ENCODE results near the gene SPEG. TPM values are rescaled to one million over a fixed set of nuclear protein-coding genes. Genes with fewer than 3 reads are reported as not detected.

The SPEG gene
- total RNA-seq: 7.5 and 9.0 TPM in 2 replicates

DNA sequence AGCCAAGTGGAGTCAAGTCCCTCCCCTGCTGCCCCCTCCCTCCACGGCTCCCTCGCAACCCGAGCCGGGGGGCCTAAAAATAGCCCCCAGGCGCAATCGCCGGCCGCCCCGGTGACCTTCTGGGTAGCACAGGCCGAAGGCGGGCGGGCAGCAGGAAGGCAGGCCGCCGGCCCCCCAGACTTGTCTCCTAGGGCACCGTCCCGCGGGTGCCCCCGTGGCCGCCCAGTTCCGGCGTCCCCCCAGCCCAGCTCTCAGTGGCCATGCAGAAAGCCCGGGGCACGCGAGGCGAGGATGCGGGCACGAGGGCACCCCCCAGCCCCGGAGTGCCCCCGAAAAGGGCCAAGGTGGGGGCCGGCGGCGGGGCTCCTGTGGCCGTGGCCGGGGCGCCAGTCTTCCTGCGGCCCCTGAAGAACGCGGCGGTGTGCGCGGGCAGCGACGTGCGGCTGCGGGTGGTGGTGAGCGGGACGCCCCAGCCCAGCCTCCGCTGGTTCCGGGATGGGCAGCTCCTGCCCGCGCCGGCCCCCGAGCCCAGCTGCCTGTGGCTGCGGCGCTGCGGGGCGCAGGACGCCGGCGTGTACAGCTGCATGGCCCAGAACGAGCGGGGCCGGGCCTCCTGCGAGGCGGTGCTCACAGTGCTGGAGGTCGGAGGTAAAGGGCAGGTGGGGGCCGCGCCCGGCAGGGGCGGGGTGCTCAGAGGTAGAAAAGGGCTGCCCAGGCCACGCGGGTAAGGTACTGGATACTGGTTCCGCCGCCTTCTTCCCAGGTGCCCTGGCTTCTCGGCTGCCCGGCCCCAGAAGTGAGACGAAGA is at the start of gene SPEG:
TSS of gene SPEG (plus strand) at position 126 of the 808 bp plus-strand sequence. CDS start at position 261, 135 bp downstream.

DNA sequence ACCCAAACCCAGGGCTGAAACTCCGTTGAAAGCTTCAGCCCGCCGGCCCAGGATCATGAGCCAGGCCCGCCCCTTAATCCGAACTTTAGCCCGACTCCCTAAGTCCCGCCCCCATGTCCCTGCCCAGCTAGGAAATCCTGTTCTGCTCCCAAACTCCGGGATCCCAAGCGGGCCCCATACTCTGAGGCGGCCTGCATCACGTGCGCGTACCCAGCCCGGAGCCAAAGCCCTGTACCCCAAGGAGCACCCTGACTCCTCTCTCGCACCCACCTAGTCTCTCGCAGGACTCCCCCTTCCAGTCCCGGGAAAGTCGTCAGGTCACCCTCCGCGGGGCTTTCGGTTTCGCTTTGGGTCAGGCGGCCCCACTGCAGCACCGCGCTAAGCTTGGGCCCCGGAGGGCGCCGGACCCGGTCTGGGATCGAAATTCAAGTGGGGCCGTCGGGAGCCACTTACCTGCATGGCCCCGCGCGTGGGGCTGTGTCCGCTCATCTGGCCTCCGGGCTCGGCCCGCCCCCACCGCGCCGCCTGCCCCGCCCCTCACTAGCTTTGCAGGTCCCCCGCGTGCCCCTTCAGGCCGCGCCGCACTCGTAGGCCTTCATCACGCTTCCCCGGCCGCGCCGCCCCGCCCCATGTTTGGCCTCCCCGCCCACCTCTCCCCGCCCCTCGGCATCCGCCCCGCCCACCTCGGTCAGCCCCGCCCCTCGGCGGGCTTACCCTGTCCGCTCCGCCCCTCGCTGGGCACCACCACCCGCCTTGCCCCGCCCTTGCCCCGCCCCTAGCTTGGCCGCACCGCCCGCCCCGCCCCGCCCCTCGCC is 47.1 kb upstream of the SPEG start, which contains the start of gene DNPEP:
TSS of gene DNPEP (minus strand) at position 607 of the 815 bp plus-strand sequence. CDS start at position 489, 118 bp downstream.

GRCh38 chr2:219418155-219419011 is 16.3 kb upstream of the SPEG start, which contains the start of gene DES:
Gene DES (plus strand): TSS chr2:219418377. CDS start chr2:219418463, 86 bp downstream.

DNA sequence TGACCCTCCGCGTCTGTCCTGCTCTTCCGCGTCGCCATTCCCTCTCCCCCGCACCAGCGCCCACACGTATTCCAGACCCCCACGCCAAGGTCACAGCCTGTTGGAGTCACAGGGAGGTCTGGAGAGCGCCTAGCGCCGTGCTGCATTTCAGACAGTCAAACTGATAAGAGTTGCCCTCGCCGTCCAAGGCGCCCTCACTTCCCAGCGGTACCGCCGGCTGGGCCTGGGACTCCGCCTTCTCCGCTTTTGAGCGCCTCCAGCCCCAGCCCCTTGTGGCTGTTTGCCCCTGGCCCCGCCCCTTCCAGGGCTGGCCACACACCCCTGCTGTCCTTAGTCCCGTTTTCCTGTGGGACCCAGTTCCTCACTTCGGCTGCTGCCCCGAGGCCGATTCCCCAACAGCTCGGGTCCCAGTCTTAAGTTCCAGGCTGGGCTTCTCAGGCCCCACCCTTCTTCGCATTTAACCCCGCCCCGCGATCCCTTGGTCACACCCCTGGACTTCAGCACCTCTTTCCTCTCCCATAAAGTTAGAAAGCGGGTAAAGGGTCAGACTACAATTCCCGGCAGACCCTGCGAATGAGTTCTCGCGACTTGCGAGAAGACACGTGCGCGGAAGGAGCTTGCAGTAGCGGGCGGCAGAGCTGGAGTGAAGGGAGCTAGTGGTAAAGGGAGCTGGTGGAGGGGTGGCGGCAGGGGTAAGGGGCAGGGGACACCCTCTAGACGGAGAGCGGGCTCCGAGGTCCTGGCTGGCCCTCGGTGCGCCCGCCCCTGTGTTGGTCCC is 63.8 kb downstream of the SPEG start, which contains the start of gene GMPPA:
TSS of gene GMPPA (plus strand) at position 612 of the 778 bp plus-strand sequence. CDS start 1,085 bp downstream, outside the sequence.

DNA sequence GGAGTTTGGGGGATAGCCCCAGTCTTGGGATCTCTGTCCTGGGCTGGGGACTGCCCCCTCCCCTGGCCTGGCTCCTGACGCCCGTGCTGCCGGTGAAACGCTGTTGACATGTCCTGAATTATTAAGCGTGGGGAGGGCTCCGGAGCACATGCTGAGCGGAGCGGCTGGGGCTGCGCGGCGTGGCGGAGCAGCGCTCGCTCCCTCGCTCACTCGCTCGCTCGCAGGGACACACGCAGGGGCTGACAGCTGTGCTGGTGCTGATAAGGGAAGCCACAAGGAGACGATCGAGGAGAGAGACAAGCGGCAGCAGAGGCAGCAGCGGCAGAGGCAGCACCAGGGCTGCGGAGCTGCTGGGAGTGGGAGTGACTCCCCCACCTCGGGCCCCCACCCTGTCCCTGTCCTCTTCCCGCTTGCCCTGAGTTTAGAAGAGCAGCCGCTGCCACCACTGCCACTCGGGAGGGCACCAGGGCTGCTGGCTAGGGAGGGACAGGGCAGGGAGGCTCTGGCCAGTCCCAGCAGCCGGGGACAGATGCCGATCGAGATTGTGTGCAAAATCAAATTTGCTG is 79.6 kb downstream of the SPEG start, which contains the start of gene ASIC4:
TSS of gene ASIC4 (plus strand) at position 287 of the 566 bp plus-strand sequence. CDS start at position 530, 243 bp downstream.

GRCh38 chr2:219543596-219544358 is 109.1 kb downstream of the SPEG start, which contains the start of the genes CHPF and TMEM198:
Gene CHPF (minus strand): TSS chr2:219543809. CDS start chr2:219543538, 271 bp downstream.
Gene TMEM198 (plus strand): TSS chr2:219544028. CDS start chr2:219544728, 700 bp downstream.

Other genes with a start within 250 kb of the SPEG start
- 23.5 and 31.5 TPM in 2 replicates for gene ZFAND2B, start 228.1 kb upstream of the SPEG start, total RNA-seq
- 23.6 and 25.6 TPM in 2 replicates for gene ABCB6, start 215.9 kb upstream of the SPEG start, total RNA-seq
- gene ATG9A, start 205.2 kb upstream of the SPEG start, total RNA-seq: 38.8 and 51.2 TPM in 2 replicates
- gene ANKZF1, start 205.0 kb upstream of the SPEG start, total RNA-seq: 22.5 and 24.5 TPM in 2 replicates
- 5.9 and 7.4 TPM in 2 replicates for gene GLB1L, start 189.4 kb upstream of the SPEG start, total RNA-seq
- gene STK16, start 189.4 kb upstream of the SPEG start, total RNA-seq: 9.9 and 10.2 TPM in 2 replicates
- not detected in 2 replicates for gene TUBA4B, start 181.6 kb upstream of the SPEG start, total RNA-seq
- gene TUBA4A, start 180.9 kb upstream of the SPEG start, total RNA-seq: 330 and 647 TPM in 2 replicates
- 42.6 and 50.6 TPM in 2 replicates for gene DNAJB2, start 155.5 kb upstream of the SPEG start, total RNA-seq
- gene PTPRN, start 125.4 kb upstream of the SPEG start, total RNA-seq: 0.49 TPM in 1 of 2 replicates, not detected in the other
- gene RESP18, start 102.1 kb upstream of the SPEG start, total RNA-seq: not detected in 2 replicates
- gene DNPEP, start 46.9 kb upstream of the SPEG start, total RNA-seq: 35.7 and 41.8 TPM in 2 replicates
- not detected in 2 replicates for gene DES, start 16.5 kb upstream of the SPEG start, total RNA-seq
- gene GMPPA, start 64.0 kb downstream of the SPEG start, total RNA-seq: 24.4 and 32.1 TPM in 2 replicates
- not detected in 2 replicates for gene ASIC4, start 79.6 kb downstream of the SPEG start, total RNA-seq
- gene CHPF, start 109.0 kb downstream of the SPEG start, total RNA-seq: 168 and 186 TPM in 2 replicates
- 0.78 and 0.93 TPM in 2 replicates for gene TMEM198, start 109.2 kb downstream of the SPEG start, total RNA-seq
- gene OBSL1, start 136.7 kb downstream of the SPEG start, total RNA-seq: 35.3 and 35.9 TPM in 2 replicates
- not detected in 2 replicates for gene INHA, start 137.5 kb downstream of the SPEG start, total RNA-seq
- 12.5 and 18.9 TPM in 2 replicates for gene STK11IP, start 163.0 kb downstream of the SPEG start, total RNA-seq
- gene SLC4A3, start 192.8 kb downstream of the SPEG start, total RNA-seq: 5.9 and 6.5 TPM in 2 replicates